ENCODE results near the gene CMTM4.
A peak's percentile ranks its signal among the peaks of the same experiment; 100 is the strongest.

The CMTM4 gene

DNA sequence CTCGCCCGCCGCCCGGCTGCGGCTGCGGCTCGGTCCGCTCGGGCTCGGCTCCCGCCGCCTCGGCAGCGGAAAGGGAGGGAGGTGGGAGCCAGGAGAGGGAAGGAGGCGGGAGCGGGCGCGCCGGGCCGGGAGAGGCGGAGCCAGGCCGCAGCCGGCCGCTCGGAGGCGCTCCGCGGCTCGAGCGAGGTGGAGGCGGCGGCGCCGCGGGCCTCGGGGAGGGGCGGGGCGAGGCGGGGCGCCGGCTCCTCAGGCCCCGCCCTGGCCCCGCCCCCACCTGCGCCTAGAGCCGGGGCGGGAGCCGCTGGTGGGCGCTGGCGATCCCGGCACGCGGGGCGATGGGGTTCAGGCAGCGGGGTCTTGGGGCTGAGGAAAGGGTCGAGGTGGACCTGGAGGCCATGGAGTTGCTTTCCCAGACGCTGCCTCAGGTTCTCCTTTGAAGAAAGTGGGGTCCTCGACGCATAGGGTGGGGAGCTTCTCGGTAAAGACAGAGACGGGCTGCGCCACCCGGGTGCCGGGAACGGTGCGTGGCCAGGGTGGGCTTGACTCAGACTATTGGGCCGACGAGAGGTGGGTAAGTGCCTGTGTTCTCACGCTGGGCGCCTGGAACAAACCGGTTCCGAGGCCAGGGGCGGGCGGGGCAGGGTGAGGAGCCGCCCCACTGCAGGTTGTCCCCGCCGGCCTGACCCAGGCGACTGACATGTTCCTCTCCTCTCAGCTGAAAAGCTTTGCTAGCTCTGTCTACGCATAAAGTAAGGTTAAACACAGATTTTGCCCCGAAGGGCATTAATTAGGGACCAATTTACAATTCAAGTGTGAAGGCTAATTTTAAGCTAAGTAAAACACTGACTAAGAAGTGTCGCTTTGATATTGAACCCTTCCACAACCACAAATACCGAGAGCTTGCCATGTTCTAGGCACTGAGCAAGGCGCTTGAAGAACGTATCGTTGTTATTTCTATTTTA is at the start of gene CMTM4:
TSS of gene CMTM4 (minus strand) at position 75 of the 962 bp plus-strand sequence. CDS start 218 bp downstream, outside the sequence.
- Mint-ChIP-seq H3K4me3 (peak within 1 kb of the TSS; percentile 84), H3K27me3 (peaks cover 7% of the 10 kb centered on the region)
- DNase-seq (ENCODE audit: low spot score in 2 of 2): peak; percentile 65 to 75

DNA sequence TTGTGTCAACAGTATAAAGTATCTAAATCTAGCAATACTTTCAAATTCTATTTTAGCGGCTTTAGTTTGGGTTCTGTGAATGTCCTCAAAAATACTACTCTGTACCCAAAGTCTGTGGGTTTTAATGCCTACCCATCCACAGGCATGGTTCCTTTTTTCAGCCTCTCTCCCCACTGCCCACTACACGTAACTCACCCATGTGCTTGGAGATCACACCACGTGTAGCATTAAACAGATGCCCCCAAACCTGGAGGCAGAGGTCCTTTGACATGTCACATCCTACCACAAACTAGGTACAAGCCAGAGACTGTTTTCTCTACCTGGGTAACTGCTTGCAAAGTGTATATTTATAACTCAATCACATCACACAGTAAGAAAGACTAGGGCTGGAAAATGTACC is 49.5 kb upstream of the CMTM4 start:
- DNase-seq (ENCODE audit: low spot score in 2 of 2) (no peak), ATAC-seq (ENCODE audit: low read depth) (no peak)
- Mint-ChIP-seq H3K4me1 (peaks cover 16% of the 10 kb centered on the region), H3K36me3 (peaks cover 19% of the 10 kb centered on the region), H3K27ac (no peak overlapping the region), H3K9me3 (no peaks in the 10 kb centered on the region), H3K27me3 (no peaks in the 10 kb centered on the region), H3K4me3 (no peak overlapping the region)

More for the DNA sequence above, at the start of gene CMTM4:
- no peak within 1 kb of the TSS for H3K27ac Mint-ChIP-seq
- H3K4me1 Mint-ChIP-seq: peaks cover 8% of the 10 kb centered on the region
- ATAC-seq (ENCODE audit: low read depth): peak; percentile 92
- H3K9me3 Mint-ChIP-seq: no peaks in the 10 kb centered on the region
- no peaks in the 10 kb centered on the region for H3K36me3 Mint-ChIP-seq

DNA sequence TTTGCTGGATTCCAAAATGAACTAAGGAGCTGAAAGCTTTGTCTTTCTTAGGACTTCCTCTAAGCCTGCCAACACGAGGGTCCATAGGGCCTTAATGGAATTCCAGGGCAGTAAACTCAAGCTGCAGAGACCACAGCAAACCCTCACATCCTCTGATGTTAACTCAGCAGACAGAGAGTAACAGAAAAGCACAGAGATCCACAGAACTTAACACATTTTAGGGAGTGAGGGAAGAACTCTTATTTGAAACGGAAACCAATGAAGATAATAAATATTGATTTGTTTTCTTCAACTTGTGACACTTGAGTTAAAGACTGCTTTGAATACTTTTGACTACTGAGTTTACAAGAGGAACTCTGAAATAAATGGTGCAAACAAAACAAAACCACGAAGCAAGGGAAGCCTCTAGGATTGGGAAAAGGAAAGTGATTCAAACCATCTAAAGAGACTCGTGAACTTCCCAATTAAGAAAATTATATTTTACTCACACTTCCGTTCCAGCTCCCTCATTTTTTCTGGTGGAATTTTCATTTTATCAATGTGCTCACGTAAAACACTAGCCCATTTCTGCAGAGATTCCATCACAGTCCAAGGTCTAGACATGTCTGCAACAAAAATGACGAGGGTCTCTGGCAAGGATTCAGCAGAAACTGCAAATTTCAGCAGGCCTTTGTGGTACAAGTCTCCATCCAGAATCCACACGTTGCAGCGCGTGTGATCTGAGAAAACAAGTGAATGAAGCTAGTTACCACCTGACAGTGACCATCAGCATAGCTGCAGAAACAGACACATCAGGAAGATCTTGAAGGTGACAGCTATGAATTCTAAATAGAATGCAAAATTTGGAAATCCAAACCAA is 45.6 kb upstream of the CMTM4 start:
- no peak overlapping the region for H3K27ac Mint-ChIP-seq
- DNase-seq (ENCODE audit: low spot score in 2 of 2) (no peak), ATAC-seq (ENCODE audit: low read depth) (no peak)
- H3K36me3 Mint-ChIP-seq: peaks cover 23% of the 10 kb centered on the region
- no peaks in the 10 kb centered on the region for H3K27me3 Mint-ChIP-seq
- no peaks in the 10 kb centered on the region for H3K9me3 Mint-ChIP-seq
- H3K4me1 Mint-ChIP-seq: peaks cover 10% of the 10 kb centered on the region
- no peak overlapping the region for H3K4me3 Mint-ChIP-seq

DNA sequence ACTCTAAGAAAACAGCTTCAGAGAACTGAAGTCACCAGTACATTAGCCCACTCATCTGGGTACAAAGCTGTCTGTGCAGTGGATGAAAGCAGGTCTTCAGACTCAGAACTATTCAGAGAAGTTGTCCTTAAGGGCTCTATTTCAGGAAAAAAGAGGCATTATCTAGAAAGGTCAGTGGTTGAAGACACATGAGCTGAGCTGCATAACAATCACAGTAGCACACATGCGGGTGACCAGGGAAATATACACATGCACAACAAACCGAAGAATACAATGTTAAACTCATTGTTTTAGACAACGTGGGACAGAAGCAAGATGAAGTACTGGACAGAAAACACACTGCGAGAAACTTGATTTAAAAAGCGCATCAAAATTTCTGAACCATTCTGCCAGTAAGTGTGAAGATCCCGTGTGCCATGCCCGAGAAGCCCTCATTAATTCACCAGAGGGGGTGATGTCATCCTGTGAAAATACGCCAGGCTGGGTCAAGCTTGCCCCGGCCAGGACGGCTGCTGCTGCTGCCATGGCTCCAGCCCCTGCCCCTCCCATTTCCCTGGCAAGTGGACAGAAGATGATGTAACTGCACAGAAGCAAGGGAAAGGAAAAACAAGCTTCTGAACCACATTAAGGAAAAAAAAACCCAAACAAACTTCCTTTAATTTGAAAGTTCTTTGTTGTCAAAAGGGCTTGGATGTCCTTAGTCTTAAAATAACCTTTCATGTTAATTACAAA is 44.8 kb upstream of the CMTM4 start:
- Mint-ChIP-seq H3K27me3 (no peaks in the 10 kb centered on the region), H3K4me3 (no peak overlapping the region), H3K9me3 (no peaks in the 10 kb centered on the region), H3K36me3 (peaks cover 23% of the 10 kb centered on the region), H3K27ac (no peak overlapping the region), H3K4me1 (peaks cover 10% of the 10 kb centered on the region)
- ATAC-seq (ENCODE audit: low read depth) (no peak), DNase-seq (ENCODE audit: low spot score in 2 of 2) (no peak)

DNA sequence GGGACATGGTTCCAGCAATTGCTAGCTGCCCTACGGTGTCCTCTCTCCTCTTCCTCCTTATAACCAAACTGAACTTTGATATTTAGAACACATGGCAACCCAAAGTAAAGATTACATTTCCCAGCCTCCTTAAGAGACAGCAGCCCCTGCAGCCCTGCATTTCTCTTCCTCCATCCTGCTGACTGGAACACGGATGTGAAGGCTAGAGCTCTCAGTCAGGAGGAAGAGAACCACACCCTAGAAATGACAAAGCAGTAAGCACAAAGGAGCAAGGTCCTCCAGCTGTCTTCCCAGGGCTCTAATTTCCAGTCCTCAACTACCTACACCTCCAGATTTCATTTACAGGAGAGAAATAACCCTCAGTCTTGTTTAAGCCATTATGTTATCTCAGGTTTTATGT is 44.0 kb upstream of the CMTM4 start:
- Mint-ChIP-seq H3K36me3 (peaks cover 24% of the 10 kb centered on the region), H3K4me1 (peaks cover 7% of the 10 kb centered on the region), H3K4me3 (no peak overlapping the region), H3K9me3 (no peaks in the 10 kb centered on the region), H3K27me3 (no peaks in the 10 kb centered on the region), H3K27ac (no peak overlapping the region)
- DNase-seq (ENCODE audit: low spot score in 2 of 2) (no peak), ATAC-seq (ENCODE audit: low read depth) (no peak)

DNA sequence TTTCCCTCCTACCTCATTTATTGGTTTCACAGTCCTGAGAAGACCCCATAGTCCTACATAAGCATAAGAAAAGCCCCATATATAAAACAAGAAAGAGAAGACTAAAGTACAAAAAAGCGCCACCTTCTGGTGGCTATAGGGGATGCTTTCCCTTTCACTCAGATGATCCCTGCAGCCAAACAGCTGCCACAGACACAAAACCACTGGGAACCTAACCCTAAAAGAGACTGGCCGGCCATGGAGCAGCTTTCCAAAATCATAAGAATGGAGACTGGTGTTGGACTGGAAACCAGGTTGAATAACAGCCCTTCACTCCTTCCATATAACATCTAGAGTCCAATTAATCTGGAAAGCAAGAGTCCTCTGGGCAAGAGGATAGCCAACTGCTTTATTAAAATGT is 43.5 kb upstream of the CMTM4 start:
- no peak for DNase-seq (ENCODE audit: low spot score in 2 of 2)
- peaks cover 7% of the 10 kb centered on the region for H3K4me1 Mint-ChIP-seq
- no peak for ATAC-seq (ENCODE audit: low read depth)
- no peaks in the 10 kb centered on the region for H3K9me3 Mint-ChIP-seq
- no peak overlapping the region for H3K4me3 Mint-ChIP-seq
- peaks cover 24% of the 10 kb centered on the region for H3K36me3 Mint-ChIP-seq
- H3K27me3 Mint-ChIP-seq: no peaks in the 10 kb centered on the region
- no peak overlapping the region for H3K27ac Mint-ChIP-seq

DNA sequence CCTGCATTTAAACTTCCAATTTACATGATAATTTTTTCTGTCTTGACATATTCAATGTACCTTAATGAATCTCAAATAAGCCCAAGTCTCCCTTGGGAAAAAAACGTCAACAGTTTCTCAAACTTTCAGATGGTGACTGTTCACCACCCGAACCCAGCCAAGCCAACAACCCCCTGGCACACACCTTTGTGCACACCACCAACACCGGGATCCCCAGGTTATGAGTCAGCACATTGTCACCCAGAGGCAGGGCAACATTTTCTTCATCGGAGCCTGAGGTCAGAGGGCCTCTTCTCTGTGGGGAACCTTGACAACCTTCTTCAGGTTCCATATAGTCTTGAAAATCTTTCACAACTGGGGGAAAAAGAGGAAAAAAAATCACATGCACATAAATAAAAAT is 39.3 kb upstream of the CMTM4 start:
- no peak overlapping the region for H3K27ac Mint-ChIP-seq
- peaks cover 29% of the 10 kb centered on the region for H3K36me3 Mint-ChIP-seq
- H3K27me3 Mint-ChIP-seq: no peaks in the 10 kb centered on the region
- no peaks in the 10 kb centered on the region for H3K9me3 Mint-ChIP-seq
- no peak overlapping the region for H3K4me3 Mint-ChIP-seq
- peaks cover 7% of the 10 kb centered on the region for H3K4me1 Mint-ChIP-seq
- no peak for DNase-seq (ENCODE audit: low spot score in 2 of 2)
- no peak for ATAC-seq (ENCODE audit: low read depth)

DNA sequence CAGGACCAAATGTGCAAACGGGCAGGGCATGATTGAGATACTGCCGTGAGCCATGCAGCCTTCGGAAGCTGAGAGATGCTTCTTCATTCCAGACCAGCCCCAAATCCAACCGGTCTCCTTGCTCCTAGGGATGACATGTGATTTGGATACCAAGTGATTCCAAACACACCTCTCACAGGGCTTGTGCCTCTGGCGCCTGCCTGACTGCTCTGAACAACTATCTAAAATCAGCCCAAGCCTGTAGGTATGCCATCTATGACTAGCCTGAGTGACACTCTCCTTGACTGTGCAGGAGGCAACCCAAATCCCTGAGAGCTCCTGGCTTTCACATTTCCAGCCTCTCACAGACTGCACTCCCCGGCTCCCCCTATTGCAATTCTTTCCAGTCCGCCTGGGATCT is 34.6 kb upstream of the CMTM4 start:
- peaks cover 31% of the 10 kb centered on the region for H3K36me3 Mint-ChIP-seq
- DNase-seq (ENCODE audit: low spot score in 2 of 2): no peak
- no peak overlapping the region for H3K27ac Mint-ChIP-seq
- no peaks in the 10 kb centered on the region for H3K27me3 Mint-ChIP-seq
- H3K4me1 Mint-ChIP-seq: peaks cover 6% of the 10 kb centered on the region
- no peak overlapping the region for H3K4me3 Mint-ChIP-seq
- no peaks in the 10 kb centered on the region for H3K9me3 Mint-ChIP-seq
- no peak for ATAC-seq (ENCODE audit: low read depth)

DNA sequence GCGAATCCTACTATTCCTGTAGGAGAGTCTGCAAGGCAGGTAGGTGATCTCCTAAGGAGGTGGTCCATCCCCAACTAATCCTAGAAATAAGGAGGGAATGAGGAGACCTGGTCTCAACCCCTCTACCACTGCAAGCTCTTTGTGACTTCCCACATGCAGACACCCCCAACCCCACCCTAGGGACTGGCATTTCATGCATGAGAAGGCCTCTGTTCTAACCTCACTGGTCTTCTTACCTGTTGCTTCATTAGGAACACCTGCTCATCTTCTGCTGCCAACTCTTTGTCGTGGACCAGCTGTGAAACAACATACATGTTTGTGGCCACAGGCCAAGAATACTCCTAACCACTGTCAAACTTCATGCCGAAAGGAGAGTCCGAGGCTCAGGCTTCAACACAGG is 32.3 kb upstream of the CMTM4 start:
- Mint-ChIP-seq H3K27me3 (no peaks in the 10 kb centered on the region), H3K27ac (no peak overlapping the region), H3K4me1 (peaks cover 6% of the 10 kb centered on the region), H3K36me3 (peaks cover 35% of the 10 kb centered on the region), H3K4me3 (no peak overlapping the region), H3K9me3 (no peaks in the 10 kb centered on the region)
- ATAC-seq (ENCODE audit: low read depth) (no peak), DNase-seq (ENCODE audit: low spot score in 2 of 2) (no peak)

DNA sequence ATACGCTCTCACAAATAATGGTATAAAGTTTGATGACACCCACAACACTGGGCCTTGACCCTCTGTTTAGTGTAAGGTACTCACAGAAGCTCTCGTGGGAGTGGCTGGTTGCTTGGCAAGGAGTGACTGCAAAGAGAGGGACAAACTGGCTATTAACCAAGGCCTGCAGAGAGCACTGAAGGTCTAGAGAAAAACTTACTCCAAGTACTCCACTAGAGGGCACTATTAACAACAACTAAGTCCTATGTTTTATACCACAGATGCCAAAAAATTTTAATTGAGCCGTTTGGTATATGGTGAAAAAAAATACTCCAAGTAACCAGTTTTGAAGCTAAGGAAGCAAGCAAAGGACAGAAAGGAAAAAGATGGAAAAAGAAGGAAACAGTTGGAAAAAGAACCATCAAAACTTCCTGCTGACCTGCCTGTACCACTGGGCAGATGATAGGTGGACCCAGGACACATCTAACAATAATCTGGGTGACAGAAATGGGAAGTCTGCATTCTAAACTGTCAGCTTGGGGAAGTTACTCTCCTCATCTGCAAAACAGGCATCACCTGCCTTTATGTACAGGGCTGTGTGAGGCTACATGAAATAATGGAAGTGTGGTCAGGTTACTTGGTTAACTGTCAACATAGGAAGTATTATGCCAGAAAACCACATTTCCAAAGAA is 31.7 kb upstream of the CMTM4 start:
- DNase-seq (ENCODE audit: low spot score in 2 of 2) (peak in 1 of 2 donors; percentile 22), ATAC-seq (ENCODE audit: low read depth) (peak; percentile 77)
- Mint-ChIP-seq H3K4me1 (peaks cover 6% of the 10 kb centered on the region), H3K27ac (no peak overlapping the region), H3K4me3 (no peak overlapping the region), H3K9me3 (no peaks in the 10 kb centered on the region), H3K27me3 (no peaks in the 10 kb centered on the region), H3K36me3 (peaks cover 39% of the 10 kb centered on the region)

DNA sequence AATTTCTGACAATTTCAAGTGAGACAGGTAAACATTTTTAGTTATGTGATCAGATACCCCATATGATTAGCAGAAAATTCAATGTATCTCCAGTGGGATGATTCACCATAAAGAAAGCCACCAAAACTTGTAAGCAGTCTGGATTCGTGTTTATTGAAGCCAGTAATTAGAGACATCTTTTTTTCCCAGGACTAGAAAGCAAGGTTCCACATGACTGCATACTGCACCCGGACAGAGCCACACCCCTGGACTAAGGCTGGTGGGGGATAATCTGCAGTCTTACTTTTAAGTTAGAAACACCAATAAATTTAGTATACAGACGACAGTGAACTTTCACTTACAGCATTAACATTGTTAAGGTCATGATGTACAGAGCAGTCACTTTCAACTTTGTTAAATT is 24.2 kb upstream of the CMTM4 start:
- Mint-ChIP-seq H3K27me3 (no peaks in the 10 kb centered on the region), H3K4me3 (no peak overlapping the region), H3K36me3 (peaks cover 18% of the 10 kb centered on the region), H3K9me3 (no peaks in the 10 kb centered on the region), H3K4me1 (no peaks in the 10 kb centered on the region), H3K27ac (no peak overlapping the region)
- ATAC-seq (ENCODE audit: low read depth): no peak
- no peak for DNase-seq (ENCODE audit: low spot score in 2 of 2)

DNA sequence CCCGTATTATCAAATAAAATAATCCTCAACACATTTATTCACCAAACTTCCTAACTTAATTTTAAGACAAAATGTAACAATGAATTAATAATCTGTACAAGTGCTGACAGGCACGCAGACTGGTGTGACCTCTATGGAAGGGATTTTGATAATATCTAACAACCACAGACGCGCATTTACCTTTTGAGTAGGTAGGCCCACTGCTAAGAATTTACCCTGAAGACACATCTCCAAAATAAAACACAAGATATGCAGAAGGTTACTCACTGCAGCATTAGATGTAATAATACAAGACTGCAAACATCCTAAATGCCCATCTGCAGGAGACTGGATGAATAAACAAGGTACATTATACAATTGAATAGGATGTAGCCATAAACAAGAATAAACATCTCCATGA is 22.7 kb upstream of the CMTM4 start:
- Mint-ChIP-seq H3K36me3 (peaks cover 9% of the 10 kb centered on the region), H3K27ac (no peak overlapping the region), H3K27me3 (no peaks in the 10 kb centered on the region), H3K4me3 (no peak overlapping the region), H3K4me1 (no peaks in the 10 kb centered on the region), H3K9me3 (no peaks in the 10 kb centered on the region)
- DNase-seq (ENCODE audit: low spot score in 2 of 2) (no peak), ATAC-seq (ENCODE audit: low read depth) (no peak)

DNA sequence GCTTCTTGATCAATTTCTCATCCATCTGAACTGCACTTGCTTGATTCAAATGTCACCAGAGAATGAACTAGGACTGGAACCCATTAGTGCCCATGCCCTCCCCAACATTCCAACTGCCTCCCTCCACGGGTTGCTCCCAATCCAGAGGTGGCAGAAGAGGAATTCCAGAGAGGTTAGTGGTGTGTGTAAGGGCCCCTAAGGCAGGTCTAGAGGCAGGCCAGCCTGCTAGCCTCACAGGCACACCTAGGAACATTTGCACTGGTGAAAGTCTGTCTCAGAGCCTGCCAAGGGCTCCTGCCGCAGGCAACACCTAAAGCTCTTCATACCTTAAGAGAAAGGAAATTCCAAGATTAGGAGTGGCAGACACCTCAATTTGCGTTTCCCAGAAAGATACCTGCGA is 21.2 kb upstream of the CMTM4 start:
- no peaks in the 10 kb centered on the region for H3K36me3 Mint-ChIP-seq
- H3K4me3 Mint-ChIP-seq: no peak overlapping the region
- H3K4me1 Mint-ChIP-seq: no peaks in the 10 kb centered on the region
- no peak overlapping the region for H3K27ac Mint-ChIP-seq
- H3K9me3 Mint-ChIP-seq: no peaks in the 10 kb centered on the region
- ATAC-seq (ENCODE audit: low read depth): no peak
- H3K27me3 Mint-ChIP-seq: no peaks in the 10 kb centered on the region
- no peak for DNase-seq (ENCODE audit: low spot score in 2 of 2)
